ENCODE measurements around the gene UCK2. TPM values are rescaled to one million over a fixed set of nuclear protein-coding genes. Genes with fewer than 3 reads are reported as not detected.

UCK2 gene
- total and polyA plus RNA-seq, 9 of the 15 experiments (the other 6 are each of a cell fraction or from before 2014, with no cell fraction given) = 71.6 to 145 (median 95.8) TPM

DNA sequence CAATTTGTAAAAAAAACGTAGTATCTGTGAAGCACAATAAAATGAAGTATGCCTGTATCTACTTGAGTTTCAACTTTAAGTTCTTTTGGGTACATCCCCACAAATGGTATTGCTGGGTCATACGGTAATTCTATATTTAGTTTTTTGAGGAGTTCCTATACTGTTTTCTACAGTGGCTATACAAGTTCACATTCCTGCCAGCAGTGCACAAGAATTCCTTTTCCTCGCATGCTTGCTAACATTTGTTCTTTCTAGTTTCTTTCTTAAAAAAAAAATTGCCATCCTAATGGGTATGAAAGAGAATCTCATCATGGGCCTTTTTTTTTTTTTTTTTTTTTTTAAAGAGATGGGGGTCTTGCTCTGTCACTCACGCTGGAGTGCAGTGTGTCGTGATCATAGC is 41.9 kb downstream of the UCK2 start:
- Histone ChIP-seq H3K27ac (ENCODE audit: extremely low read depth, low read depth, low read length) (no peak overlapping the region), H4K20me1 (replicated peaks; ENCODE audit: control insufficient read depth, insufficient read depth, low read length) (0 out of 2 replicates have a peak, but pooled peaks cover 8% of the 10 kb centered on the region), H2AFZ (ENCODE audit: low read depth, low read length) (no peak overlapping the region), H3K9me1 (ENCODE audit: control insufficient read depth, insufficient read depth, low read length) (no peaks in the 10 kb centered on the region), H3K9me3 (replicated peaks; ENCODE audit: control insufficient read depth, insufficient read depth, low read depth, low read length) (peaks cover 7% of the 10 kb centered on the region), H3K4me3 (no peak overlapping the region), H3K9ac (ENCODE audit: insufficient read depth in 1 of 2, low read depth in 2 of 2, low read length in 2 of 2) (no peak overlapping the region), H3K36me3 (ENCODE audit: control insufficient read depth, insufficient read depth, low read length) (peaks cover 19% of the 10 kb centered on the region; the same call in 1 of the 3 replicates), H3K79me2 (ENCODE audit: control insufficient read depth, insufficient read depth, low read length) (peaks cover 99% of the 10 kb centered on the region), H3K4me1 (replicated peaks in 1 of 2; ENCODE audit: control insufficient read depth in 2 of 2, insufficient read depth in 2 of 2, low read length in 2 of 2) (peaks cover 3 to 10% of the 10 kb centered on the region in 2 experiments; a peak in 2 of 5 replicates), H3K27me3 (ENCODE audit: control insufficient read depth in 2 of 2, insufficient read depth in 2 of 2, low read length in 2 of 2) (no peaks in the 10 kb centered on the region), H3K4me2 (ENCODE audit: insufficient read depth, low read length) (no peak overlapping the region)
- ATAC-seq = no peak; the same call in 2 of the 3 replicates
- in situ Hi-C loops (cut with MboI) = no loop called here
- 77% methylated on average over 5 of the region's 5 CpGs for WGBS (ENCODE audit: insufficient coverage, low coverage, missing lambda C conversion rate)
- no peak for DNase-seq (ENCODE audit: extremely low read depth in 1 of 4, low spot score in 3 of 4)
- FAIRE-seq = no peak
- TF ChIP-seq PHB (CRISPR knock-in tag; IDR thresholded peaks at IDR 0.05) (no peak), ATF7 (IDR thresholded peaks at IDR 0.05) (no peak), PRPF4 (IDR thresholded peaks at IDR 0.05; ENCODE audit: insufficient read depth, low read depth, low read length, poor library complexity, severe bottlenecking) (no peak), ZFP30 (CRISPR knock-in tag; IDR thresholded peaks at IDR 0.05; ENCODE audit: borderline replicate concordance) (no peak), TEAD1 (CRISPR knock-in tag; IDR thresholded peaks at IDR 0.05) (peak in 1 of 2 experiments; percentile 65; a peak in 2 of 4 replicates), TEAD4 (IDR thresholded peaks at IDR 0.05; ENCODE audit: low read length) (peak; percentile 25; the same call in 1 of the 2 replicates), TEAD4 (CRISPR knock-in tag; IDR thresholded peaks at IDR 0.05; ENCODE audit: borderline replicate concordance) (no peak)
- no TSS peak for BruUV-seq (replicated peaks)
- ChIA-PET CTCF (ENCODE audit: low intra/inter-chr PET ratio) (no interaction called here), POLR2A (interaction anchor here (0.6 kb wide), 1 partner anchor 59 kb away, joined by 3 read pairs; no protein-coding TSS in a partner anchor)
- intact Hi-C loops (cut with micrococcal nuclease) = no loop called here

Measured in K562 (cell line).